B cell (primary cell): ENCODE measurements around the gene TEPSIN. TPM values are rescaled to one million over a fixed set of nuclear protein-coding genes. Genes with fewer than 3 reads are reported as not detected.

ENCODE experiments used
- ATAC-seq: fragments of 200-7000 bp; cut with Tn5 transposase; one replicate; pipeline ENCODE4 v1.10.0; 2021; ENCODE audit warnings: low read depth, mild to moderate bottlenecking, moderate number of reproducible peaks, moderate library complexity
- CTCF ChIA-PET: fragments of 350-600 bp; sonication (Branson Sonifier 250); formaldehyde crosslinking; loops from one replicate; lab custom pipeline; 2021; ENCODE audit warnings: antibody characterized with exemption, inconsistent platforms; lab: Charles Lee
- POLR2A ChIA-PET: fragments of 350-600 bp; sonication (Branson Sonifier 250); formaldehyde crosslinking; loops from one replicate; lab custom pipeline; 2021; ENCODE audit warnings: antibody characterized with exemption; lab: Charles Lee
- DNase-seq: peaks from one replicate; pipeline ENCODE4 v3.0.0; 2013
- H2AFZ ChIP-seq: 2 replicates; pipeline ENCODE4 v1.6.1; 2012; ENCODE audit warnings: mild to moderate bottlenecking, low read depth, low read length; ENCODE audit not compliant: insufficient read depth, poor library complexity, severe bottlenecking
- H3K27ac ChIP-seq, 2 donors: 1 replicate in 1 of 2; 2 replicates in 1 of 2; pipeline ENCODE4 v1.5.1; 2012 to 2013; ENCODE audit warnings: low read length in 2 of 2, mild to moderate bottlenecking in 2 of 2, moderate library complexity in 1 of 2
- H3K27me3 ChIP-seq, 4 experiments: fragments of 200-600 bp in 1 of 4; sonication (generic) in 1 of 4; replicated peaks in 1 of 4; 1 replicate in 2 of 4; 2 replicates in 2 of 4; pipeline versions ENCODE4 v1.6.1 to v1.7.0; 2013 to 2016; ENCODE audit warnings: low read length in 3 of 4, mild to moderate bottlenecking in 2 of 4, mixed read lengths in 1 of 4, moderate library complexity in 1 of 4; ENCODE audit not compliant: insufficient read depth in 4 of 4, control insufficient read depth in 3 of 4; ENCODE audit errors: control extremely low read depth in 1 of 4
- H3K36me3 ChIP-seq, 2 experiments: replicated peaks in 1 of 2; 1 replicate in 1 of 2; 2 replicates in 1 of 2; pipeline versions ENCODE4 v1.6.1 to v1.7.1; 2013; ENCODE audit warnings: low read length in 1 of 2; ENCODE audit not compliant: insufficient read depth in 2 of 2, control insufficient read depth in 1 of 2; ENCODE audit errors: control extremely low read depth in 1 of 2, extremely low read depth in 1 of 2
- H3K4me1 ChIP-seq, 2 donors: fragments of 200-600 bp in 1 of 2; sonication (generic) in 1 of 2; 1 replicate in 1 of 2; 2 replicates in 1 of 2; pipeline versions ENCODE4 v1.5.1 to v1.6.1; 2013 to 2017; ENCODE audit warnings: low read length in 2 of 2; ENCODE audit not compliant: control insufficient read depth in 2 of 2, insufficient read depth in 2 of 2
- H3K4me2 ChIP-seq: replicated peaks from 2 replicates; pipeline ENCODE3; 2012; ENCODE audit warnings: mild to moderate bottlenecking, low read depth, low read length; ENCODE audit not compliant: poor library complexity, severe bottlenecking
- H3K4me3 ChIP-seq, 5 experiments: fragments of 200-600 bp in 1 of 5; sonication (generic) in 1 of 5; 1 replicate in 3 of 5; 2 replicates in 2 of 5; pipeline versions ENCODE4 v1.5.1 to v1.7.0; 2011 to 2016; ENCODE audit warnings: low read length in 4 of 5, mild to moderate bottlenecking in 4 of 5, low read depth in 2 of 5, control low read depth in 1 of 5, moderate library complexity in 1 of 5; ENCODE audit not compliant: insufficient read depth in 1 of 5; ENCODE audit errors: control extremely low read depth in 1 of 5, extremely low read depth in 1 of 5
- H3K79me2 ChIP-seq: fragments of 200-600 bp; sonication (generic); one replicate; pipeline ENCODE4 v1.6.0; 2016; ENCODE audit warnings: low read length; ENCODE audit not compliant: control insufficient read depth, insufficient read depth
- H3K9ac ChIP-seq: fragments of 200-600 bp; sonication (generic); 2 replicates; pipeline ENCODE4 v1.6.1; 2017; ENCODE audit warnings: mild to moderate bottlenecking, low read length, moderate library complexity
- H3K9me3 ChIP-seq, 3 donors: one replicate each; pipeline versions ENCODE4 v1.6.1 to v1.7.1; 2013; ENCODE audit warnings: low read length in 2 of 3; ENCODE audit not compliant: control insufficient read depth in 2 of 3, insufficient read depth in 1 of 3; ENCODE audit errors: control extremely low read depth in 1 of 3
- H4K20me1 ChIP-seq: 2 replicates; pipeline ENCODE4 v1.6.0; 2012; ENCODE audit warnings: mild to moderate bottlenecking, low read length; ENCODE audit not compliant: insufficient read depth, control insufficient read depth, poor library complexity, severe bottlenecking
- H3K27ac Mint-ChIP-seq: one replicate; pipeline ENCODE4 v1.8.0; 2021; ENCODE audit warnings: mixed read lengths
- H3K27me3 Mint-ChIP-seq: one replicate; pipeline ENCODE4 v1.8.0; 2021; ENCODE audit warnings: mixed read lengths
- H3K4me1 Mint-ChIP-seq: one replicate; pipeline ENCODE4 v1.8.0; 2021; ENCODE audit warnings: mixed read lengths
- H3K4me3 Mint-ChIP-seq: one replicate; pipeline ENCODE4 v1.8.0; 2021; ENCODE audit warnings: mixed read lengths
- H3K9me3 Mint-ChIP-seq: one replicate; pipeline ENCODE4 v1.8.0; 2022; ENCODE audit warnings: mixed read lengths; ENCODE audit not compliant: insufficient read depth
- CTCF ChIP-seq: fragments of 200-600 bp; IDR thresholded peaks from one replicate; pipeline ENCODE4 v1.8.0; 2022; ENCODE audit warnings: antibody characterized with exemption, mild to moderate bottlenecking
- EZH2 ChIP-seq: IDR thresholded peaks from 2 replicates; pipeline ENCODE4 v1.6.1; 2012; ENCODE audit warnings: borderline replicate concordance, low read depth, mild to moderate bottlenecking, moderate library complexity, low read length; ENCODE audit not compliant: insufficient read depth, poor library complexity, severe bottlenecking
- WGBS: methylation state at CpG from one replicate; pipeline ENCODE4 v1.1.5; 2013; ENCODE audit warnings: missing lambda C conversion rate; ENCODE audit not compliant: insufficient coverage; 5-methylcytosine and 5-hydroxymethylcytosine counted together
- intact Hi-C: fragments of 100-400 bp; cut with micrococcal nuclease; formaldehyde crosslinking; loops from one replicate; pipeline ENCODE4 v1.10.0; 2022
- polyA plus RNA-seq: library from polyadenylated mRNA; depleted of rRNA; stranded (reverse); fragments of >200 nt; gene quantifications from 2 replicates; pipeline ENCODE4 v1.2.3, GENCODE V29; 2012
- total RNA-seq, 2 donors: library from RNA; stranded (reverse); fragments of 120-200 nt in 1 of 2; gene quantifications; 1 replicate in 1 of 2; 2 replicates in 1 of 2; pipeline versions ENCODE4 v1.2.3 to v1.2.4, GENCODE V29; 2013 to 2022

Gene TEPSIN
- total and polyA plus RNA-seq, 2 donors (not counting 1 experiment from before 2014, with no cell fraction given): 180 to 273 TPM

GRCh38 chr17:81267390-81268067 is 28.7 kb upstream of the TEPSIN start:
- H3K27me3 ChIP-seq: no peaks in the 10 kb centered on the region
- H3K9me3 ChIP-seq: no peaks in the 10 kb centered on the region
- H4K20me1 ChIP-seq: peaks cover 28% of the 10 kb centered on the region
- no peak overlapping the region for H3K4me3 ChIP-seq
- no peaks in the 10 kb centered on the region for H3K27me3 Mint-ChIP-seq
- H3K4me1 ChIP-seq: no peaks in the 10 kb centered on the region
- 95% methylated on average over 3 of the region's 6 CpGs for WGBS
- H3K79me2 ChIP-seq: peaks cover 14% of the 10 kb centered on the region
- H3K9me3 Mint-ChIP-seq: no peaks in the 10 kb centered on the region
- POLR2A ChIA-PET: no interaction called here
- intact Hi-C loops: no loop called here
- no peaks in the 10 kb centered on the region for H3K4me1 Mint-ChIP-seq
- CTCF ChIA-PET: interaction anchor here (1.8 kb wide), 1 partner anchor 333 kb away, joined by 5 read pairs; no protein-coding TSS in a partner anchor
- H3K36me3 ChIP-seq: peaks cover 0 to 59% of the 10 kb centered on the region in 2 experiments
- H3K4me3 Mint-ChIP-seq: no peak overlapping the region
- H3K27ac ChIP-seq: no peak overlapping the region
- ATAC-seq: no peak
- no peak overlapping the region for H3K4me2 ChIP-seq
- H2AFZ ChIP-seq: no peak overlapping the region
- TF ChIP-seq CTCF (no peak), EZH2 (no peak)
- H3K27ac Mint-ChIP-seq: no peak overlapping the region
- DNase-seq: no peak
- H3K9ac ChIP-seq: no peak overlapping the region

GRCh38 chr17:81265576-81265975 is 26.7 kb upstream of the TEPSIN start:
- Histone ChIP-seq H3K4me1 (no peaks in the 10 kb centered on the region), H3K9me3 (no peaks in the 10 kb centered on the region), H3K4me3 (no peak overlapping the region), H3K9ac (no peak overlapping the region), H3K36me3 (peaks cover 0 to 71% of the 10 kb centered on the region in 2 experiments), H3K27me3 (no peaks in the 10 kb centered on the region), H4K20me1 (peaks cover 33% of the 10 kb centered on the region), H3K79me2 (peaks cover 15% of the 10 kb centered on the region), H3K27ac (no peak overlapping the region), H2AFZ (no peak overlapping the region), H3K4me2 (no peak overlapping the region)
- no peak for TF ChIP-seq EZH2
- no peaks in the 10 kb centered on the region for H3K9me3 Mint-ChIP-seq
- ChIA-PET POLR2A (no interaction called here), CTCF (interaction anchor here (1.0 kb wide), 1 partner anchor 25 kb away, joined by 4 read pairs; no protein-coding TSS in a partner anchor)
- no peak overlapping the region for H3K4me3 Mint-ChIP-seq
- H3K4me1 Mint-ChIP-seq: no peaks in the 10 kb centered on the region
- DNase-seq: no peak
- ATAC-seq: no peak
- H3K27ac Mint-ChIP-seq: no peak overlapping the region
- intact Hi-C loops: no loop called here
- H3K27me3 Mint-ChIP-seq: no peaks in the 10 kb centered on the region
- WGBS: 97% methylated on average over 22 of the region's 22 CpGs
